H9 (cell line): ENCODE data around the gene CDC14A. TPM values are rescaled to one million over a fixed set of nuclear protein-coding genes. Genes with fewer than 3 reads are reported as not detected.
"Not testable (repeated sequence)": the region's sequence is repeated elsewhere in the genome, so short reads cannot be mapped to it uniquely, and the experiment has no call there.

Experiments used
- DNase-seq: peaks from one replicate; pipeline ENCODE4 v3.0.0-alpha.2; 2017
- H2AFZ ChIP-seq: one replicate; pipeline ENCODE4 v1.6.1; 2013; ENCODE audit warnings: mild to moderate bottlenecking, low read length, control low read depth, moderate library complexity
- H2AK5ac ChIP-seq: 2 replicates; pipeline ENCODE4 v1.6.1; 2013; ENCODE audit warnings: low read length, control low read depth, mixed read lengths; ENCODE audit not compliant: insufficient read length
- H2BK120ac ChIP-seq: one replicate; pipeline ENCODE4 v1.6.1; 2013; ENCODE audit warnings: low read depth, mild to moderate bottlenecking, low read length, control low read depth, inconsistent platforms; ENCODE audit not compliant: poor library complexity, severe bottlenecking
- H2BK12ac ChIP-seq: 2 replicates; pipeline ENCODE4 v1.6.1; 2013; ENCODE audit warnings: low read length, control low read depth, mixed read lengths, low read depth; ENCODE audit not compliant: insufficient read length
- H2BK15ac ChIP-seq: 2 replicates; pipeline ENCODE4 v1.6.1; 2013; ENCODE audit warnings: low read depth, low read length, control low read depth
- H2BK20ac ChIP-seq: one replicate; pipeline ENCODE4 v1.6.1; 2013; ENCODE audit warnings: low read depth, mild to moderate bottlenecking, low read length, control low read depth, inconsistent platforms; ENCODE audit not compliant: poor library complexity, severe bottlenecking
- H2BK5ac ChIP-seq: 2 replicates; pipeline ENCODE4 v1.6.1; 2013; ENCODE audit warnings: low read length, control low read depth, mixed read lengths; ENCODE audit not compliant: insufficient read length
- H3K14ac ChIP-seq: 2 replicates; pipeline ENCODE4 v1.6.1; 2013; ENCODE audit warnings: low read length, control low read depth; ENCODE audit not compliant: insufficient read depth
- H3K18ac ChIP-seq: 2 replicates; pipeline ENCODE4 v1.6.1; 2013; ENCODE audit warnings: low read depth, mild to moderate bottlenecking, mixed read lengths, low read length, control low read depth; ENCODE audit not compliant: insufficient read length
- H3K23ac ChIP-seq: 2 replicates; pipeline ENCODE4 v1.6.1; 2013; ENCODE audit warnings: low read length, control low read depth, mixed read lengths, low read depth; ENCODE audit not compliant: insufficient read length
- H3K23me2 ChIP-seq: 2 replicates; pipeline ENCODE4 v1.6.1; 2013; ENCODE audit warnings: low read depth, mild to moderate bottlenecking, mixed read lengths, low read length, control low read depth; ENCODE audit not compliant: insufficient read length, poor library complexity, severe bottlenecking
- H3K27ac ChIP-seq: 2 replicates; pipeline ENCODE4 v1.5.1; 2013; ENCODE audit warnings: low read length, control low read depth, mixed read lengths, low read depth; ENCODE audit not compliant: insufficient read length
- H3K27me3 ChIP-seq: 2 replicates; pipeline ENCODE4 v1.6.1; 2013; ENCODE audit warnings: low read length, control low read depth, inconsistent platforms; ENCODE audit not compliant: insufficient read depth
- H3K4ac ChIP-seq: 2 replicates; pipeline ENCODE4 v1.6.1; 2013; ENCODE audit warnings: low read depth, mild to moderate bottlenecking, control low read depth, inconsistent platforms, low read length, moderate library complexity
- H3K4me1 ChIP-seq: 2 replicates; pipeline ENCODE4 v1.6.1; 2013; ENCODE audit warnings: low read length, control low read depth, inconsistent platforms; ENCODE audit not compliant: insufficient read depth
- H3K4me2 ChIP-seq: 2 replicates; pipeline ENCODE4 v1.6.1; 2013; ENCODE audit warnings: low read length, control low read depth, mixed read lengths; ENCODE audit not compliant: insufficient read length, insufficient read depth
- H3K56ac ChIP-seq: 2 replicates; pipeline ENCODE4 v1.6.1; 2013; ENCODE audit warnings: low read depth, mild to moderate bottlenecking, mixed read lengths, low read length, control low read depth; ENCODE audit not compliant: insufficient read length
- H3K79me1 ChIP-seq: 2 replicates; pipeline ENCODE4 v1.6.1; 2013; ENCODE audit warnings: low read depth, mild to moderate bottlenecking, moderate library complexity, low read length, control low read depth, inconsistent platforms; ENCODE audit not compliant: insufficient read depth, poor library complexity, severe bottlenecking
- H3K79me2 ChIP-seq: 2 replicates; pipeline ENCODE4 v1.6.1; 2013; ENCODE audit warnings: low read length, control low read depth, inconsistent platforms; ENCODE audit not compliant: insufficient read depth
- H3K9ac ChIP-seq: 2 replicates; pipeline ENCODE4 v1.6.1; 2013; ENCODE audit warnings: low read length, control low read depth, mixed read lengths; ENCODE audit not compliant: insufficient read length; ENCODE audit errors: extremely low read depth
- H3K9me3 ChIP-seq: one replicate; pipeline ENCODE4 v1.6.1; 2013; ENCODE audit warnings: low read depth, low read length, inconsistent platforms; ENCODE audit not compliant: control insufficient read depth
- H3T11ph ChIP-seq: one replicate; pipeline ENCODE4 v1.6.1; 2013; ENCODE audit warnings: mild to moderate bottlenecking, low read length, control low read depth, inconsistent platforms
- H4K20me1 ChIP-seq: one replicate; pipeline ENCODE4 v1.6.1; 2013; ENCODE audit not compliant: control insufficient read depth, insufficient read length, insufficient read depth
- H4K5ac ChIP-seq: 2 replicates; pipeline ENCODE4 v1.6.1; 2013; ENCODE audit warnings: low read depth, mild to moderate bottlenecking, mixed read lengths, low read length, control low read depth; ENCODE audit not compliant: insufficient read length
- H4K8ac ChIP-seq: replicated peaks from 2 replicates; pipeline ENCODE4 v1.6.1; 2013; ENCODE audit warnings: low read length, control low read depth, mixed read lengths, low read depth; ENCODE audit not compliant: insufficient read length
- H4K91ac ChIP-seq: 2 replicates; pipeline ENCODE4 v1.6.1; 2013; ENCODE audit warnings: low read depth, mild to moderate bottlenecking, moderate library complexity, mixed read lengths, low read length, control low read depth; ENCODE audit not compliant: insufficient read length
- H3K27ac Mint-ChIP-seq, 3 experiments: 2 replicates in 2 of 3; 3 replicates in 1 of 3; pipeline ENCODE4 v1.8.0; 2020 to 2021; ENCODE audit warnings: mixed read lengths in 3 of 3, mild to moderate bottlenecking in 1 of 3, moderate library complexity in 1 of 3
- H3K27me3 Mint-ChIP-seq: 2 replicates; pipeline ENCODE4 v1.8.0; 2021; ENCODE audit warnings: low read depth, mild to moderate bottlenecking, moderate library complexity, mixed read lengths
- H3K36me3 Mint-ChIP-seq, 3 experiments: 2 replicates in 2 of 3; 3 replicates in 1 of 3; pipeline ENCODE4 v1.8.0; 2020 to 2021; ENCODE audit warnings: low read depth in 3 of 3, mixed read lengths in 3 of 3; ENCODE audit not compliant: insufficient read depth in 1 of 3
- H3K4me1 Mint-ChIP-seq, 2 experiments: 2 replicates each; pipeline ENCODE4 v1.8.0; 2020; ENCODE audit warnings: mixed read lengths in 2 of 2
- H3K4me3 Mint-ChIP-seq, 2 experiments: 2 replicates in 1 of 2; 3 replicates in 1 of 2; pipeline ENCODE4 v1.8.0; 2020 to 2021; ENCODE audit warnings: mild to moderate bottlenecking in 2 of 2, mixed read lengths in 2 of 2, moderate library complexity in 1 of 2
- H3K9me3 Mint-ChIP-seq, 2 experiments: 2 replicates in 1 of 2; 3 replicates in 1 of 2; pipeline ENCODE4 v1.8.0; 2020; ENCODE audit warnings: mild to moderate bottlenecking in 2 of 2, mixed read lengths in 2 of 2, moderate library complexity in 1 of 2
- WGBS: extraction: QIAGEN DNeasy Blood & Tissue Kit; methylation state at CpG from one replicate; pipeline ENCODE4 v1.1.7; 2013; ENCODE audit warnings: missing lambda C conversion rate, low lambda C conversion rate, mixed read lengths; ENCODE audit not compliant: insufficient read length; ENCODE audit errors: extremely low coverage; 5-methylcytosine and 5-hydroxymethylcytosine counted together
- total RNA-seq: library from RNA; stranded (reverse); gene quantifications from 2 replicates; pipeline ENCODE4 v1.2.1, GENCODE V29; 2021

The CDC14A gene
- total RNA-seq, 1 experiment from 2014 or later = 8.9 TPM

- not testable (repeated sequence) for H4K91ac ChIP-seq, H3K27ac Mint-ChIP-seq, H3K4me1 Mint-ChIP-seq, H2BK120ac ChIP-seq, H3K79me2 ChIP-seq, H3K23ac ChIP-seq, H3K9ac ChIP-seq, H3K79me1 ChIP-seq, H4K20me1 ChIP-seq, H4K8ac ChIP-seq, H3K4ac ChIP-seq, H3K36me3 Mint-ChIP-seq, H2AFZ ChIP-seq, H3K56ac ChIP-seq, H2BK15ac ChIP-seq, H3K27me3 ChIP-seq, H2BK12ac ChIP-seq, H3K27me3 Mint-ChIP-seq, H3K4me3 Mint-ChIP-seq, H3K9me3 ChIP-seq, H3K23me2 ChIP-seq, H3K14ac ChIP-seq, H3K27ac ChIP-seq, H2BK20ac ChIP-seq, DNase-seq, H3K9me3 Mint-ChIP-seq, H3K4me1 ChIP-seq, H2AK5ac ChIP-seq, H4K5ac ChIP-seq, H3T11ph ChIP-seq, H2BK5ac ChIP-seq, H3K4me2 ChIP-seq, H3K18ac ChIP-seq
- no CpG with 5 or more reads among the region's 5 CpGs for WGBS
Observed at GRCh38 chr1:100373953-100374352, 21.6 kb downstream of the CDC14A start.

GRCh38 chr1:100376890-100377289 is 24.6 kb downstream of the CDC14A start:
- not testable (repeated sequence) for H3K79me2 ChIP-seq, H2AK5ac ChIP-seq, H3T11ph ChIP-seq, H3K4me3 Mint-ChIP-seq, H3K27ac Mint-ChIP-seq, H3K9me3 ChIP-seq, H2BK15ac ChIP-seq, H2BK12ac ChIP-seq, H2BK20ac ChIP-seq, H3K9ac ChIP-seq, H4K20me1 ChIP-seq, H3K23me2 ChIP-seq, H3K14ac ChIP-seq, H4K91ac ChIP-seq, H3K18ac ChIP-seq, H3K56ac ChIP-seq, H3K4me1 ChIP-seq, H3K27ac ChIP-seq, DNase-seq, H3K4me2 ChIP-seq, H3K36me3 Mint-ChIP-seq, H3K79me1 ChIP-seq, H4K5ac ChIP-seq, H2AFZ ChIP-seq, H3K27me3 ChIP-seq, H3K4ac ChIP-seq, H3K27me3 Mint-ChIP-seq, H4K8ac ChIP-seq, H2BK120ac ChIP-seq, H2BK5ac ChIP-seq, H3K23ac ChIP-seq, H3K9me3 Mint-ChIP-seq
- peaks cover 11% of the 10 kb centered on the region in 2 experiments for H3K4me1 Mint-ChIP-seq
- no CpG with 5 or more reads among the region's 6 CpGs for WGBS
